Liver (tissue), 9 donors: ENCODE measurements around the gene RASAL1. TPM values are rescaled to one million over a fixed set of nuclear protein-coding genes. Genes with fewer than 3 reads are reported as not detected.

ENCODE experiments used
- DNase-seq: peaks from one replicate; pipeline ENCODE4 v3.0.0-alpha.2; 2017; ENCODE audit warnings: low spot score
- H3K27ac ChIP-seq, 2 donors: one replicate each; pipeline ENCODE4 v1.7.0; 2013; ENCODE audit warnings: inconsistent platforms in 2 of 2, low read length in 2 of 2, control low read depth in 1 of 2, low read depth in 1 of 2, mild to moderate bottlenecking in 1 of 2
- H3K27me3 ChIP-seq, 4 donors: one replicate each; pipeline versions ENCODE4 v1.6.1 to v1.7.0; 2013; ENCODE audit warnings: low read length in 3 of 4, inconsistent platforms in 1 of 4, mild to moderate bottlenecking in 1 of 4, moderate library complexity in 1 of 4; ENCODE audit not compliant: control insufficient read depth in 4 of 4, insufficient read depth in 4 of 4
- H3K36me3 ChIP-seq, 4 donors: one replicate each; pipeline versions ENCODE4 v1.6.1 to v1.7.0; 2013; ENCODE audit warnings: low read length in 3 of 4, mild to moderate bottlenecking in 3 of 4, low read depth in 1 of 4, moderate library complexity in 1 of 4; ENCODE audit not compliant: control insufficient read depth in 4 of 4, insufficient read depth in 3 of 4
- H3K4me1 ChIP-seq, 4 donors: one replicate each; pipeline versions ENCODE4 v1.6.1 to v1.7.0; 2013; ENCODE audit warnings: low read length in 3 of 4, mild to moderate bottlenecking in 3 of 4, moderate library complexity in 1 of 4; ENCODE audit not compliant: control insufficient read depth in 4 of 4, insufficient read depth in 4 of 4
- H3K4me3 ChIP-seq, 3 donors: one replicate each; pipeline versions ENCODE4 v1.6.1 to v1.7.0; 2013; ENCODE audit warnings: low read length in 3 of 3, control low read depth in 1 of 3, low read depth in 1 of 3, mild to moderate bottlenecking in 1 of 3
- H3K9ac ChIP-seq, 2 donors: one replicate each; pipeline ENCODE4 v1.7.0; 2013; ENCODE audit warnings: low read length in 2 of 2, mild to moderate bottlenecking in 2 of 2, moderate library complexity in 2 of 2, control low read depth in 1 of 2, low read depth in 1 of 2
- H3K9me3 ChIP-seq, 4 donors: one replicate each; pipeline versions ENCODE4 v1.6.1 to v1.7.0; 2013; ENCODE audit warnings: low read length in 3 of 4; ENCODE audit not compliant: control insufficient read depth in 4 of 4
- CTCF ChIP-seq: fragments of 150-350 bp; IDR thresholded peaks from 2 replicates; pipeline ENCODE4 v1.5.1; 2017; ENCODE audit warnings: improper control_type of control experiment, low read depth, low read length; ENCODE audit not compliant: missing input control
- EGR1 ChIP-seq, 2 donors: IDR thresholded peaks; 2 replicates each; pipeline ENCODE4 v1.6.1; 2016 to 2018; ENCODE audit warnings: antibody characterized with exemption in 2 of 2, low read depth in 2 of 2
- FOXA2 ChIP-seq: IDR thresholded peaks from 2 replicates; pipeline ENCODE4 v1.6.1; 2016; ENCODE audit warnings: antibody characterized with exemption
- GABPA ChIP-seq, 2 donors: IDR thresholded peaks in 1 of 2; conservative IDR thresholded peaks in 1 of 2; 2 replicates each; pipeline ENCODE4 v1.6.1; 2016; ENCODE audit warnings: antibody characterized with exemption in 2 of 2, mild to moderate bottlenecking in 1 of 2, moderate library complexity in 1 of 2
- HNF4A ChIP-seq, 2 donors: conservative IDR thresholded peaks; 2 replicates each; pipeline ENCODE4 v1.6.1; 2016; ENCODE audit warnings: antibody characterized with exemption in 2 of 2, mild to moderate bottlenecking in 2 of 2
- HNF4G ChIP-seq: IDR thresholded peaks from 2 replicates; pipeline ENCODE4 v1.6.1; 2016; ENCODE audit warnings: antibody characterized with exemption
- JUND ChIP-seq, 2 donors: IDR thresholded peaks; 2 replicates each; pipeline ENCODE4 v1.6.1; 2016; ENCODE audit warnings: antibody characterized with exemption in 2 of 2
- NR2F2 ChIP-seq: IDR thresholded peaks from 2 replicates; pipeline ENCODE4 v1.6.1; 2016; ENCODE audit warnings: antibody characterized with exemption
- REST ChIP-seq: IDR thresholded peaks from 2 replicates; pipeline ENCODE4 v1.6.1; 2016; ENCODE audit warnings: antibody characterized with exemption, mild to moderate bottlenecking
- RXRA ChIP-seq, 2 donors: IDR thresholded peaks; 2 replicates each; pipeline ENCODE4 v1.6.1; 2017 to 2018; ENCODE audit warnings: antibody characterized with exemption in 2 of 2, mild to moderate bottlenecking in 1 of 2
- SP1 ChIP-seq: IDR thresholded peaks from 2 replicates; pipeline ENCODE4 v1.6.1; 2018; ENCODE audit warnings: antibody characterized with exemption, mild to moderate bottlenecking
- YY1 ChIP-seq: IDR thresholded peaks from 2 replicates; pipeline ENCODE4 v1.6.1; 2016; ENCODE audit warnings: antibody characterized with exemption, mild to moderate bottlenecking
- ZBTB33 ChIP-seq: IDR thresholded peaks from 2 replicates; pipeline ENCODE4 v1.6.1; 2016; ENCODE audit warnings: antibody characterized with exemption
- WGBS: extraction: QIAGEN DNeasy Blood & Tissue Kit; methylation state at CpG from one replicate; pipeline ENCODE4 v1.1.7; 2013; 5-methylcytosine and 5-hydroxymethylcytosine counted together
- polyA plus RNA-seq, 2 donors: library from polyadenylated mRNA; stranded (reverse) in 1 of 2; unstranded in 1 of 2; fragments of 200-250 nt in 1 of 2; fragments of >200 nt in 1 of 2; fragmentation: Nextera tagmentation in 1 of 2; extraction: Ambion mirVana in 1 of 2; gene quantifications; one replicate each; pipeline versions ENCODE4 v1.2.1 to v1.2.3, GENCODE V29; 2013 to 2015
- total RNA-seq, 2 donors: library from RNA; depleted of rRNA; stranded (reverse); fragments of >200 nt; gene quantifications; one replicate each; pipeline ENCODE4 v1.2.3, GENCODE V29; 2014
- TF ChIP-seq, protein P1 (sequence below): IDR thresholded peaks from 2 replicates; pipeline ENCODE4 v1.6.1; 2016; ENCODE audit warnings: antibody characterized with exemption
- donor health status: healthy.
- donor health status: healthy.
- donor health status: healthy.
- donor health status: healthy.
- donor health status: healthy.

RASAL1 gene
- total and polyA plus RNA-seq, 4 donors: 0.20 to 0.33 (median 0.26) TPM

- Histone ChIP-seq H3K27ac (no peak overlapping the region), H3K9ac (no peak overlapping the region), H3K4me3 (no peak overlapping the region), H3K27me3 (no peaks in the 10 kb centered on the region), H3K9me3 (no peaks in the 10 kb centered on the region), H3K4me1 (no peaks in the 10 kb centered on the region), H3K36me3 (peaks cover 22 to 75% (median 54%) of the 10 kb centered on the region in 4 donors)
- DNase-seq: no peak
- WGBS: 94% methylated on average over 7 of the region's 7 CpGs
- TF ChIP-seq RXRA (IDR thresholded peaks at IDR 0.05) (no peak), EGR1 (IDR thresholded peaks at IDR 0.05; ENCODE audit: low read depth in 2 of 2) (no peak), GABPA (IDR thresholded peaks at IDR 0.05 in 1 of 2, conservative IDR thresholded peaks at IDR 0.05 in 1 of 2) (no peak), CTCF (no peak), SP1 (no peak), REST (no peak), NR2F2 (no peak), ZBTB33 (no peak), HNF4G (no peak)
These were observed 37.6 kb upstream of the RASAL1 start for GRCh38 chr12:113173081-113173698.

GRCh38 chr12:113172185-113172584 lies 36.6 kb upstream of the RASAL1 start:
- Histone ChIP-seq H3K4me3 (no peak overlapping the region), H3K27ac (no peak overlapping the region), H3K9ac (no peak overlapping the region), H3K27me3 (no peaks in the 10 kb centered on the region), H3K9me3 (no peaks in the 10 kb centered on the region), H3K4me1 (no peaks in the 10 kb centered on the region), H3K36me3 (peaks cover 26 to 67% (median 47%) of the 10 kb centered on the region in 4 donors)
- 96% methylated on average over 20 of the region's 20 CpGs for WGBS
- no peak for TF ChIP-seq HNF4A (conservative IDR thresholded peaks at IDR 0.05)
- no peak for TF ChIP-seq FOXA2
- TF ChIP-seq REST: no peak
- TF ChIP-seq SP1: no peak
- TF ChIP-seq YY1: no peak
- TF ChIP-seq, protein P1, sequence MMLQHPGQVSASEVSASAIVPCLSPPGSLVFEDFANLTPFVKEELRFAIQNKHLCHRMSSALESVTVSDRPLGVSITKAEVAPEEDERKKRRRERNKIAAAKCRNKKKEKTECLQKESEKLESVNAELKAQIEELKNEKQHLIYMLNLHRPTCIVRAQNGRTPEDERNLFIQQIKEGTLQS: no peak
- no peak for TF ChIP-seq EGR1 (IDR thresholded peaks at IDR 0.05; ENCODE audit: low read depth in 2 of 2)
- TF ChIP-seq JUND (IDR thresholded peaks at IDR 0.05): no peak
- no peak for TF ChIP-seq CTCF
- no peak for TF ChIP-seq NR2F2
- no peak for DNase-seq
